PC-3 (cell line): ENCODE results near the gene ARL16. TPM values are rescaled to one million over a fixed set of nuclear protein-coding genes. Genes with fewer than 3 reads are reported as not detected.

Source experiments
- ATAC-seq: fragments of 200-7000 bp; cut with Tn5 transposase; 2 replicates; pipeline ENCODE4 v1.9.1; 2020; ENCODE audit warnings: mild to moderate bottlenecking, moderate library complexity
- BruUV-seq: library from RNA; stranded (reverse); fragments of 400-500 nt; replicated peaks from 2 replicates; lab custom pipeline; 2021; lab: Mats Ljungman, UMichigan
- CTCF ChIA-PET: fragments of 300-600 bp; sonication (Branson Sonifier 250); formaldehyde crosslinking; loops from one replicate; lab custom pipeline; 2022; ENCODE audit warnings: antibody characterized with exemption; lab: Charles Lee
- POLR2A ChIA-PET: fragments of 300-600 bp; sonication (Branson Sonifier 250); formaldehyde crosslinking; loops from one replicate; lab custom pipeline; 2022; ENCODE audit warnings: antibody characterized with exemption; ENCODE audit not compliant: unreplicated experiment; lab: Charles Lee
- DNase-seq: peaks from one replicate; pipeline ENCODE4 v3.0.0-alpha.2; 2015
- H2AFZ ChIP-seq: fragments of 300-600 bp; sonication (generic); 2 replicates; pipeline ENCODE4 v1.6.0; 2016; ENCODE audit warnings: antibody characterized with exemption, low read length
- H3F3A ChIP-seq: fragments of 300-600 bp; sonication (generic); one replicate; pipeline ENCODE4 v1.6.0; 2017; ENCODE audit warnings: antibody characterized with exemption, low read length, control low read depth, mild to moderate bottlenecking; ENCODE audit not compliant: unreplicated experiment
- H3K27ac ChIP-seq: fragments of 300-600 bp; sonication (generic); 2 replicates; pipeline ENCODE4 v1.5.1; 2016; ENCODE audit warnings: mild to moderate bottlenecking, low read length
- H3K27me3 ChIP-seq: fragments of 300-600 bp; sonication (generic); 2 replicates; pipeline ENCODE4 v1.6.1; 2016; ENCODE audit warnings: low read length, mixed read lengths
- H3K36me3 ChIP-seq: fragments of 300-600 bp; sonication (generic); 2 replicates; pipeline ENCODE4 v1.6.1; 2016; ENCODE audit warnings: low read depth, mixed run types, low read length, mixed read lengths
- H3K4me1 ChIP-seq: fragments of 300-600 bp; sonication (generic); 2 replicates; pipeline ENCODE4 v1.5.1; 2016; ENCODE audit warnings: low read length; ENCODE audit not compliant: insufficient read depth
- H3K4me2 ChIP-seq: fragments of 300-600 bp; sonication (generic); 2 replicates; pipeline ENCODE4 v1.6.0; 2016; ENCODE audit warnings: low read length
- H3K4me3 ChIP-seq: fragments of 300-600 bp; sonication (generic); 2 replicates; pipeline ENCODE4 v1.5.1; 2016; ENCODE audit warnings: mild to moderate bottlenecking, low read length, mixed read lengths
- H3K79me2 ChIP-seq: fragments of 300-600 bp; sonication (generic); 2 replicates; pipeline ENCODE4 v1.6.1; 2017; ENCODE audit warnings: low read length, mixed read lengths
- H3K9ac ChIP-seq: fragments of 300-600 bp; sonication (generic); 2 replicates; pipeline ENCODE4 v1.6.0; 2016; ENCODE audit warnings: mild to moderate bottlenecking, low read length
- H3K9me2 ChIP-seq: fragments of 300-600 bp; sonication (generic); replicated peaks from 2 replicates; pipeline ENCODE4 v1.6.1; 2016; ENCODE audit warnings: mixed run types, low read length, mixed read lengths
- H3K9me3 ChIP-seq: fragments of 300-600 bp; sonication (generic); 2 replicates; pipeline ENCODE4 v1.6.1; 2016; ENCODE audit warnings: low read length, mixed read lengths
- H4K20me1 ChIP-seq: fragments of 300-600 bp; sonication (generic); 2 replicates; pipeline ENCODE4 v1.6.1; 2016; ENCODE audit warnings: low read length, mixed read lengths
- CTCF ChIP-seq: fragments of 300-600 bp; sonication (generic); conservative IDR thresholded peaks from 2 replicates; pipeline ENCODE4 v1.5.1; 2017; ENCODE audit warnings: antibody characterized with exemption, low read depth, mild to moderate bottlenecking, low read length
- EZH2 ChIP-seq: fragments of 300-600 bp; sonication (generic); IDR thresholded peaks from one replicate; pipeline ENCODE4 v1.6.1; 2017; ENCODE audit warnings: antibody characterized with exemption, mild to moderate bottlenecking, low read length; ENCODE audit not compliant: unreplicated experiment
- EZH2phosphoT487 ChIP-seq: fragments of 300-600 bp; sonication (generic); IDR thresholded peaks from 2 replicates; pipeline ENCODE4 v1.6.1; 2018; ENCODE audit warnings: mild to moderate bottlenecking, antibody characterized with exemption, low read length, borderline replicate concordance
- intact Hi-C: fragments of 100-400 bp; cut with micrococcal nuclease; formaldehyde crosslinking; loops from 2 replicates; pipeline ENCODE4 v1.9.0; 2023
- total RNA-seq: library from RNA; depleted of rRNA; stranded (reverse); fragments of >200 nt; gene quantifications from 2 replicates; pipeline ENCODE4 v1.2.3, GENCODE V29; 2014

Gene ARL16
- total RNA-seq, 1 experiment from 2014 or later: 68.8 TPM

GRCh38 chr17:81672954-81673353 lies 10.6 kb downstream of the ARL16 start:
- Histone ChIP-seq H3K4me2 (no peak overlapping the region), H3F3A (no peaks in the 10 kb centered on the region), H2AFZ (no peak overlapping the region), H3K9me2 (no peaks in the 10 kb centered on the region), H3K9ac (no peak overlapping the region), H3K4me1 (peaks cover 7% of the 10 kb centered on the region), H3K9me3 (no peaks in the 10 kb centered on the region), H4K20me1 (no peaks in the 10 kb centered on the region), H3K4me3 (no peak overlapping the region), H3K27ac (no peak overlapping the region), H3K27me3 (no peaks in the 10 kb centered on the region), H3K79me2 (peaks cover 25% of the 10 kb centered on the region), H3K36me3 (peaks cover 38% of the 10 kb centered on the region)
- BruUV-seq: no TSS peak
- TF ChIP-seq CTCF: no peak
- TF ChIP-seq EZH2: no peak
- TF ChIP-seq EZH2phosphoT487: no peak
- no peak for DNase-seq
- intact Hi-C loops: no loop called here
- ChIA-PET POLR2A (no interaction called here), CTCF (no interaction called here)
- ATAC-seq: no peak

GRCh38 chr17:81672504-81672903 lies 11.1 kb downstream of the ARL16 start:
- Histone ChIP-seq H3K79me2 (peaks cover 30% of the 10 kb centered on the region), H3K4me1 (peaks cover 11% of the 10 kb centered on the region), H2AFZ (no peak overlapping the region), H3K27ac (no peak overlapping the region), H4K20me1 (no peaks in the 10 kb centered on the region), H3K4me2 (no peak overlapping the region), H3K9me3 (no peaks in the 10 kb centered on the region), H3K36me3 (peaks cover 38% of the 10 kb centered on the region), H3F3A (no peaks in the 10 kb centered on the region), H3K27me3 (no peaks in the 10 kb centered on the region), H3K9me2 (no peaks in the 10 kb centered on the region), H3K4me3 (no peak overlapping the region), H3K9ac (no peak overlapping the region)
- ATAC-seq (no peak), DNase-seq (no peak)
- no peak for TF ChIP-seq EZH2
- no peak for TF ChIP-seq EZH2phosphoT487
- no peak for TF ChIP-seq CTCF
- POLR2A ChIA-PET: no interaction called here
- CTCF ChIA-PET: no interaction called here
- intact Hi-C loops: no loop called here
- no TSS peak for BruUV-seq

- peaks cover 32% of the 10 kb centered on the region for H3K36me3 ChIP-seq
- CTCF ChIA-PET: interaction anchor here (0.6 to 1.0 kb wide), 2 partner anchors 31 to 98 kb away, joined by 3 to 7 read pairs; partner anchors contain the start of genes NPLOC4 and TSPAN10
Measured at GRCh38 chr17:81667754-81668153, 15.8 kb downstream of the ARL16 start.

More at GRCh38 chr17:81667754-81668153, 15.8 kb downstream of the ARL16 start:
- TSS peak; percentile 42 for BruUV-seq
- Histone ChIP-seq H3K4me3 (peak overlapping the region; percentile 93), H3K4me2 (peak overlapping the region; percentile 100), H3K27me3 (no peaks in the 10 kb centered on the region), H3K27ac (no peak overlapping the region), H3K79me2 (peaks cover 56% of the 10 kb centered on the region), H3K4me1 (peaks cover 35% of the 10 kb centered on the region), H3K9me2 (no peaks in the 10 kb centered on the region), H4K20me1 (no peaks in the 10 kb centered on the region), H2AFZ (no peak overlapping the region), H3K9ac (peak overlapping the region; percentile 98), H3F3A (no peaks in the 10 kb centered on the region), H3K9me3 (no peaks in the 10 kb centered on the region)
- ATAC-seq: peak; percentile 13
- no peak for TF ChIP-seq EZH2phosphoT487
- TF ChIP-seq CTCF: peak; percentile 81
- POLR2A ChIA-PET: interaction anchor here (0.5 to 0.6 kb wide), 2 partner anchors 17 to 166 kb away, joined by 3 to 4 read pairs; no protein-coding TSS in a partner anchor
- DNase-seq: peak; percentile 50
- intact Hi-C loops: loop anchor here (2.0 kb wide), 1 partner anchor 31 kb away; the partner anchor contains the start of genes NPLOC4 and TSPAN10
